ENCODE results near the gene GIN1.

The GIN1 gene

GRCh38 chr5:103090791-103091190 is 29.1 kb downstream of the GIN1 start:
- no peak overlapping the region for H3K27ac ChIP-seq (ENCODE audit: low read length)
- no peaks in the 10 kb centered on the region for H4K20me1 ChIP-seq (ENCODE audit: insufficient read depth, low read length)
- H3K36me3 ChIP-seq (replicated peaks; ENCODE audit: insufficient read depth, low read length) = no peaks in the 10 kb centered on the region
- no peaks in the 10 kb centered on the region for H3K4me1 ChIP-seq (ENCODE audit: low read length)
- no peak overlapping the region for H3K4me3 ChIP-seq (ENCODE audit: low read length)
- H3F3A ChIP-seq (ENCODE audit: insufficient read depth, low read length) = no peaks in the 10 kb centered on the region
- no peak overlapping the region for H2AFZ ChIP-seq (ENCODE audit: low read length)
- H3K79me2 ChIP-seq (ENCODE audit: low read length) = no peaks in the 10 kb centered on the region
- TF ChIP-seq EZH2phosphoT487 (IDR thresholded peaks at IDR 0.05; ENCODE audit: low read length) (no peak), EZH2 (optimal IDR thresholded peaks at IDR 0.05; ENCODE audit: low read depth, low read length) (no peak), CTCF (IDR thresholded peaks at IDR 0.05; ENCODE audit: low read length) (no peak)
- H3K4me2 ChIP-seq (ENCODE audit: low read depth, low read length) = no peak overlapping the region
- H3K27me3 ChIP-seq (replicated peaks; ENCODE audit: insufficient read depth, low read length) = no peaks in the 10 kb centered on the region
- no peaks in the 10 kb centered on the region for H3K9me3 ChIP-seq (replicated peaks; ENCODE audit: insufficient read depth, low read length)
- DNase-seq = no peak
- no peak overlapping the region for H3K9ac ChIP-seq (ENCODE audit: low read length)
- no peaks in the 10 kb centered on the region for H3K9me2 ChIP-seq (replicated peaks; ENCODE audit: insufficient read depth, low read length)

- H2AFZ ChIP-seq (ENCODE audit: low read length) = no peak overlapping the region
- no peak for DNase-seq
- H3K27ac ChIP-seq (ENCODE audit: low read length) = no peak overlapping the region
- H3K36me3 ChIP-seq (replicated peaks; ENCODE audit: insufficient read depth, low read length) = no peaks in the 10 kb centered on the region
- H3K4me2 ChIP-seq (ENCODE audit: low read depth, low read length) = no peak overlapping the region
- no peaks in the 10 kb centered on the region for H3K4me1 ChIP-seq (ENCODE audit: low read length)
- H3K79me2 ChIP-seq (ENCODE audit: low read length) = no peaks in the 10 kb centered on the region
- no peaks in the 10 kb centered on the region for H3F3A ChIP-seq (ENCODE audit: insufficient read depth, low read length)
- no peaks in the 10 kb centered on the region for H4K20me1 ChIP-seq (ENCODE audit: insufficient read depth, low read length)
- no peak overlapping the region for H3K4me3 ChIP-seq (ENCODE audit: low read length)
- no peak overlapping the region for H3K9ac ChIP-seq (ENCODE audit: low read length)
- H3K9me2 ChIP-seq (replicated peaks; ENCODE audit: insufficient read depth, low read length) = no peaks in the 10 kb centered on the region
- no peaks in the 10 kb centered on the region for H3K9me3 ChIP-seq (replicated peaks; ENCODE audit: insufficient read depth, low read length)
- TF ChIP-seq EZH2phosphoT487 (IDR thresholded peaks at IDR 0.05; ENCODE audit: low read length) (no peak), CTCF (IDR thresholded peaks at IDR 0.05; ENCODE audit: low read length) (no peak), EZH2 (optimal IDR thresholded peaks at IDR 0.05; ENCODE audit: low read depth, low read length) (no peak)
- no peaks in the 10 kb centered on the region for H3K27me3 ChIP-seq (replicated peaks; ENCODE audit: insufficient read depth, low read length)
Measured at GRCh38 chr5:103089272-103089671, 30.7 kb downstream of the GIN1 start.

- no peak overlapping the region for H3K9ac ChIP-seq (ENCODE audit: low read length)
- no peaks in the 10 kb centered on the region for H3F3A ChIP-seq (ENCODE audit: insufficient read depth, low read length)
- H2AFZ ChIP-seq (ENCODE audit: low read length) = no peak overlapping the region
- H3K4me3 ChIP-seq (ENCODE audit: low read length) = no peak overlapping the region
- DNase-seq = no peak
- no peaks in the 10 kb centered on the region for H3K36me3 ChIP-seq (replicated peaks; ENCODE audit: insufficient read depth, low read length)
- H3K4me1 ChIP-seq (ENCODE audit: low read length) = no peaks in the 10 kb centered on the region
- no peak overlapping the region for H3K27ac ChIP-seq (ENCODE audit: low read length)
- no peaks in the 10 kb centered on the region for H3K9me3 ChIP-seq (replicated peaks; ENCODE audit: insufficient read depth, low read length)
- no peak overlapping the region for H3K4me2 ChIP-seq (ENCODE audit: low read depth, low read length)
- no peaks in the 10 kb centered on the region for H3K27me3 ChIP-seq (replicated peaks; ENCODE audit: insufficient read depth, low read length)
- TF ChIP-seq CTCF (IDR thresholded peaks at IDR 0.05; ENCODE audit: low read length) (no peak), EZH2phosphoT487 (IDR thresholded peaks at IDR 0.05; ENCODE audit: low read length) (no peak), EZH2 (optimal IDR thresholded peaks at IDR 0.05; ENCODE audit: low read depth, low read length) (no peak)
- no peaks in the 10 kb centered on the region for H3K79me2 ChIP-seq (ENCODE audit: low read length)
- no peaks in the 10 kb centered on the region for H4K20me1 ChIP-seq (ENCODE audit: insufficient read depth, low read length)
- H3K9me2 ChIP-seq (replicated peaks; ENCODE audit: insufficient read depth, low read length) = no peaks in the 10 kb centered on the region
Measured at GRCh38 chr5:103086547-103086946, 33.4 kb downstream of the GIN1 start.
